RWPE2 (cell line): ENCODE data around the gene KLHL33.

Experiments
- ATAC-seq: fragments of 200-7000 bp; cut with Tn5 transposase; 3 replicates; pipeline ENCODE4 v1.9.1; 2021; ENCODE audit warnings: low read depth
- DNase-seq: peaks from one replicate; pipeline ENCODE4 v3.0.0-alpha.2; 2020; ENCODE audit warnings: low spot score
- H3K27ac ChIP-seq: fragments of 450-650 bp; 2 replicates; pipeline ENCODE4 v1.5.1; 2017; ENCODE audit warnings: mild to moderate bottlenecking; ENCODE audit not compliant: poor library complexity, severe bottlenecking
- H3K27me3 ChIP-seq: fragments of 250-450 bp; sonication (Bioruptor Pico); 2 replicates; pipeline ENCODE4 v1.5.1; 2021; ENCODE audit warnings: mild to moderate bottlenecking, moderate library complexity; ENCODE audit not compliant: insufficient read depth, poor library complexity, severe bottlenecking
- H3K36me3 ChIP-seq: fragments of 250-450 bp; sonication (Bioruptor Pico); 2 replicates; pipeline ENCODE4 v1.5.1; 2020; ENCODE audit warnings: low read depth, mild to moderate bottlenecking, moderate library complexity
- H3K4me1 ChIP-seq: fragments of 250-450 bp; sonication (Bioruptor Pico); 2 replicates; pipeline ENCODE4 v1.5.1; 2021; ENCODE audit warnings: mild to moderate bottlenecking, moderate library complexity; ENCODE audit not compliant: insufficient read depth, poor library complexity, severe bottlenecking
- H3K4me3 ChIP-seq: fragments of 250-450 bp; sonication (Bioruptor Pico); 2 replicates; pipeline ENCODE4 v1.5.1; 2021; ENCODE audit warnings: mild to moderate bottlenecking, moderate library complexity; ENCODE audit not compliant: severe bottlenecking
- H3K9me3 ChIP-seq: fragments of 250-450 bp; sonication (Bioruptor Pico); 2 replicates; pipeline ENCODE4 v1.5.1; 2021; ENCODE audit warnings: mild to moderate bottlenecking, moderate library complexity; ENCODE audit not compliant: severe bottlenecking
- CTCF ChIP-seq: fragments of 450-650 bp; IDR thresholded peaks from one replicate; pipeline ENCODE4 v1.5.1; 2017; ENCODE audit warnings: mild to moderate bottlenecking, moderate library complexity; ENCODE audit not compliant: poor library complexity, severe bottlenecking

KLHL33 gene

GRCh38 chr14:20383032-20383431 is 52.9 kb downstream of the KLHL33 start:
- DNase-seq (no peak), ATAC-seq (no peak)
- peaks cover 93% of the 10 kb centered on the region for H3K36me3 ChIP-seq
- no peaks in the 10 kb centered on the region for H3K4me1 ChIP-seq
- H3K9me3 ChIP-seq = no peaks in the 10 kb centered on the region
- H3K4me3 ChIP-seq = no peak overlapping the region
- no peak overlapping the region for H3K27ac ChIP-seq
- TF ChIP-seq CTCF = no peak
- no peaks in the 10 kb centered on the region for H3K27me3 ChIP-seq

GRCh38 chr14:20382526-20382925 is 53.4 kb downstream of the KLHL33 start:
- no peaks in the 10 kb centered on the region for H3K27me3 ChIP-seq
- DNase-seq = no peak
- H3K4me1 ChIP-seq = no peaks in the 10 kb centered on the region
- no peak overlapping the region for H3K27ac ChIP-seq
- peaks cover 94% of the 10 kb centered on the region for H3K36me3 ChIP-seq
- ATAC-seq = no peak
- H3K9me3 ChIP-seq = no peaks in the 10 kb centered on the region
- TF ChIP-seq CTCF = no peak
- H3K4me3 ChIP-seq = no peak overlapping the region

GRCh38 chr14:20381341-20381740 is 54.6 kb downstream of the KLHL33 start:
- no peaks in the 10 kb centered on the region for H3K27me3 ChIP-seq
- ATAC-seq (no peak), DNase-seq (no peak)
- no peak for TF ChIP-seq CTCF
- H3K4me1 ChIP-seq = no peaks in the 10 kb centered on the region
- no peak overlapping the region for H3K27ac ChIP-seq
- H3K4me3 ChIP-seq = no peak overlapping the region
- no peaks in the 10 kb centered on the region for H3K9me3 ChIP-seq
- peaks cover 100% of the 10 kb centered on the region for H3K36me3 ChIP-seq

- H3K27ac ChIP-seq = no peak overlapping the region
- no peak for TF ChIP-seq CTCF
- DNase-seq (no peak), ATAC-seq (no peak)
- no peak overlapping the region for H3K4me3 ChIP-seq
- no peaks in the 10 kb centered on the region for H3K9me3 ChIP-seq
- no peaks in the 10 kb centered on the region for H3K4me1 ChIP-seq
- peaks cover 98% of the 10 kb centered on the region for H3K36me3 ChIP-seq
- H3K27me3 ChIP-seq = no peaks in the 10 kb centered on the region
Observed at GRCh38 chr14:20380681-20381080, 55.3 kb downstream of the KLHL33 start.

- peaks cover 98% of the 10 kb centered on the region for H3K36me3 ChIP-seq
- ATAC-seq (no peak), DNase-seq (no peak)
Observed at GRCh38 chr14:20379743-20380142, 56.2 kb downstream of the KLHL33 start.

More at GRCh38 chr14:20379743-20380142, 56.2 kb downstream of the KLHL33 start:
- Histone ChIP-seq H3K4me3 (no peak overlapping the region), H3K27me3 (no peaks in the 10 kb centered on the region), H3K4me1 (no peaks in the 10 kb centered on the region), H3K27ac (no peak overlapping the region), H3K9me3 (no peaks in the 10 kb centered on the region)
- TF ChIP-seq CTCF = no peak
